Cardiac muscle cell (in vitro differentiated cells and primary cell): ENCODE measurements around the gene KLLN. TPM values are rescaled to one million over a fixed set of nuclear protein-coding genes. Genes with fewer than 3 reads are reported as not detected.
"Not testable (repeated sequence)": the region's sequence is repeated elsewhere in the genome, so short reads cannot be mapped to it uniquely, and the experiment has no call there.

Experiments used
- DNase-seq, 2 donors: peaks; one replicate each; pipeline versions ENCODE4 v3.0.0 to v3.0.0-alpha.2; 2010 to 2017; ENCODE audit warnings: low read depth in 1 of 2, low spot score in 1 of 2
- H3K27ac ChIP-seq: fragments of 200-600 bp; sonication (generic); 2 replicates; pipeline ENCODE4 v1.5.1; 2016
- H3K27me3 ChIP-seq: fragments of 200-600 bp; sonication (generic); 2 replicates; pipeline ENCODE4 v1.6.0; 2016; ENCODE audit warnings: control low read depth
- H3K36me3 ChIP-seq: fragments of 200-600 bp; sonication (generic); 2 replicates; pipeline ENCODE4 v1.5.1; 2016; ENCODE audit warnings: control low read depth
- H3K4me1 ChIP-seq: fragments of 200-600 bp; sonication (generic); 2 replicates; pipeline ENCODE4 v1.8.1; 2017; ENCODE audit warnings: low read depth, mild to moderate bottlenecking, mixed run types
- H3K4me3 ChIP-seq: fragments of 200-600 bp; sonication (generic); 2 replicates; pipeline ENCODE4 v1.5.1; 2016; ENCODE audit warnings: mild to moderate bottlenecking
- H3K9me3 ChIP-seq: fragments of 200-600 bp; sonication (generic); 2 replicates; pipeline ENCODE4 v1.5.1; 2017; ENCODE audit warnings: low read depth, mild to moderate bottlenecking, control low read depth
- CTCF ChIP-seq: IDR thresholded peaks from 2 replicates; pipeline ENCODE4 v1.5.1; 2012; ENCODE audit warnings: low read depth, mild to moderate bottlenecking, low read length
- polyA plus RNA-seq: library from polyadenylated mRNA; unstranded; fragments of >200 nt; fragmentation: Nextera tagmentation; extraction: Ambion mirVana; gene quantifications from 2 replicates; pipeline ENCODE4 v1.2.1, GENCODE V29; 2016
- total RNA-seq: library from RNA; depleted of rRNA; stranded (reverse); fragments of >200 nt; gene quantifications from 2 replicates; pipeline ENCODE4 v1.2.3, GENCODE V29; 2016

KLLN gene
- total and polyA plus RNA-seq, 2 experiments from 2014 or later: 0.77 to 1.8 TPM

DNA sequence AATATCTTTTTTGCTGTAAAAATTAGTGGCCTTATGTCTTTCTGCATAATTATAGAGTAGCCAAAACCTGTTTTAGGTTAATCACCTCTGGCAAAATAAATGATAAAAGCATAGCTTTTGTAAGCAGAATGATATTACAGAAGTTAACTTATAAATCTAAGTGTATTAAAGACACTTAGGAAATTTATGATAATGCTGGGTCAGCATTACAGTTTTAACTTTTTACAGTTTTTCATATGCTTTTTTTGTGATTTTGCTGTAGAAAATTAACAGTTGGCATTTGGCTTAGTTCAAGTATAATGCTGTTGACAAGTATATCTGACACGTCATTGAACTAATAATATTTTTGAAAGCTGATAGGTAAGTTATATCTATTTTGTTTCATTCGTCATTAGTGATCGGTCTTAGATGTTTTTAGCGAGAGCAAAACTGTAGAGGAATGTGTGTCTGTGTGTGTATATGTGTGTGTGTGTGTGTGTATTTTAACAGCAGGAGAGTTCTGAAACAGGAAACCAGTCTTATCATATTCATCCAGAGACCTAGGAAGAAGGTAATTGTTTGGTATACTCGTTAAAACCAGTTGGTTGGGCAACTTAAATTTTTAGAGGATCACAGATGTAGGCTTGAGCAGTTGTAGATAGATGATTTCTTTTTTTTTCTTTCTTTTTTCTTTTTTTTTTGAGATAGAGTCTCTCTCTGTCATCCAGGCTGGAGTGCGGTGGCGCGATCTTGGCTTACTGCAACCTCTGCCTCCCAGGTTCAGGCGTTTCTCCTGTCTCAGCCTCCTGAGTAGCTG is 15.5 kb upstream of the KLLN start:
- H3K27ac ChIP-seq: no peak overlapping the region
- no peak overlapping the region for H3K4me3 ChIP-seq
- H3K27me3 ChIP-seq: no peaks in the 10 kb centered on the region
- no peak for TF ChIP-seq CTCF
- H3K36me3 ChIP-seq: peaks cover 7% of the 10 kb centered on the region
- DNase-seq: peak in 1 of 2 donors; percentile 40
- no peaks in the 10 kb centered on the region for H3K9me3 ChIP-seq
- H3K4me1 ChIP-seq: peaks cover 6% of the 10 kb centered on the region

GRCh38 chr10:87875929-87876571 is 12.7 kb upstream of the KLLN start:
- Histone ChIP-seq H3K27me3 (no peaks in the 10 kb centered on the region), H3K36me3 (peaks cover 7% of the 10 kb centered on the region), H3K4me3 (no peak overlapping the region), H3K27ac (no peak overlapping the region), H3K9me3 (no peaks in the 10 kb centered on the region), H3K4me1 (peaks cover 12% of the 10 kb centered on the region)
- TF ChIP-seq CTCF: no peak
- no peak for DNase-seq

DNA sequence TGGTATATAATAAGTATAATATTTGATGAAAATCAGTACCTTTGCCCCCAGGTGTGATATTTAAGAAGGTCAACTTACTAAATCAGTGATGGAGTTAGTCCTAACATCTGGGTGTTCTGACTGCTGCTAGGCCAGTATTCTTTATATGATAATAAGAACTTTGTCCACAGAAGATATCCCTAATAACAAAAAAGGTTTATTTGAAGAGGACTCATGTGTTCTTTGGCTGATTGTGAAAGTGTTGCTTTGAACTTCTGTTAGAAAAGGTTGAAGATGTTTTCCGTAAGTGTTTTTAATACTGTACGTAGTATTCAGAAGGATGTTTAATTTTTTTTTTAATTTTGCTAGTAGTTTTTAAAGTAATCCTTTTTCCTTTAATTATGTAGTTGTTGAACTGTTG is 10.3 kb upstream of the KLLN start:
- DNase-seq: no peak
- no peaks in the 10 kb centered on the region for H3K27me3 ChIP-seq

GRCh38 chr10:87872828-87873227 is 9.5 kb upstream of the KLLN start:
- no peak for DNase-seq
- H3K27me3 ChIP-seq: no peaks in the 10 kb centered on the region
- H3K4me3 ChIP-seq: no peak overlapping the region
- H3K4me1 ChIP-seq: peaks cover 38% of the 10 kb centered on the region
- H3K27ac ChIP-seq: no peak overlapping the region
- no peak for TF ChIP-seq CTCF
- peaks cover 6% of the 10 kb centered on the region for H3K36me3 ChIP-seq
- no peaks in the 10 kb centered on the region for H3K9me3 ChIP-seq

More for the DNA sequence above, 10.3 kb upstream of the KLLN start:
- H3K4me1 ChIP-seq: peaks cover 30% of the 10 kb centered on the region
- H3K27ac ChIP-seq: no peak overlapping the region
- no peak for TF ChIP-seq CTCF
- H3K4me3 ChIP-seq: no peak overlapping the region
- no peaks in the 10 kb centered on the region for H3K9me3 ChIP-seq
- peaks cover 7% of the 10 kb centered on the region for H3K36me3 ChIP-seq

DNA sequence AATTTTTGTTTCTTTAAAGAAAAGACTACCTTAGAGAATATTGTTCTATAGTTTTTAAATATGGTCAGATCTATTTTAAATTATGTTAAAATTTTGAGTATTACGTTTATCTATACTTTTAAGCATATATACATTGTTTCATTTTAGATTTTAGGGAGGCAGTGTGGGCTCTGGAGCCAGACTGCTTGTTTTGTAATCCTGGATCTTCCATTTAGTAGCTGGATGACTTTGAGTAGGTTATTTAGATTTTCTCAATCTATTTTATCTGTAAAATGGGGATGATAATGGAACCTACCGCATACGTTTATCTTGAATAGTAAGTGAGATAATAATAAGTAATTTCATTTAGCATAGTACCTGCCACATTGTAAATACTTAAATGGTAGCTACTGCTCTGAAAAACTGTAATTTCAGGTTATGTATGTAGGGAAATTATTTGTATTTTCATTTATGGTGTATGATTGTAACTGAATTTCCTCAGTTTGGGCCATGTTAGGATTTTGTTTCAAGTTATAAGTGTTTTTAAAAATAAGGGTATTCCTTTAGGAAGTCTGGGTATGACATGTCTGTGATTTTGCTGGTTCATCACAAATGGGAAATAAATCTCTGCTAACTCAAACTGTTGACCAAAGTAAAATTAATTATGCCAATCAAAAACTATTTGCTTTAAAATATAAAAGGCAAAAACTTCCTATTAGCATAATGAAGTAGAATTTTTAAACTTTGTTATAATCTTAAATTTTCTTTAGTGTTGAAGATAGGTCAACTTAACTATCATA is 6.6 kb upstream of the KLLN start:
- TF ChIP-seq CTCF: no peak
- Histone ChIP-seq H3K27me3 (no peaks in the 10 kb centered on the region), H3K9me3 (no peaks in the 10 kb centered on the region), H3K4me1 (peaks cover 40% of the 10 kb centered on the region), H3K4me3 (no peak overlapping the region), H3K27ac (no peak overlapping the region), H3K36me3 (no peaks in the 10 kb centered on the region)
- no peak for DNase-seq

DNA sequence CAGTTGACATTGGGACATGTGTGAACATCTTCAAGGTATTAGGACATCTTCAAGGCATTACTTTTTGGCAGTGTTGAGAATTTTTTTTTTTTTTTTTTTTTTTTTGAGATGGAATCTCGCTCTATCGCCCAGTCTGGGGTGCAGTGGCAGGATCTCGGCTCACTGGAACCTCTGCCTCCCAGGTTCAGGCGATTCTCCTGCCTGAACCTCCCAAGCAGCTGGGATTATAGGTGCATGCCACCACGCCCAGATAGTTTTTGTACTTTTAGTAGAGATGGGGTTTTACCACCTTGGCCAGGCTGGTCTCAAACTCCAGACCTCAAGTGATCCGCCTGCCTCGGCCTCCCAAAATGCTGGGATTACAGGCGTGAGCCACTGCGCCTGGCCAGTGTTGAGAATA is 5.8 kb upstream of the KLLN start:
- not testable (repeated sequence) for H3K27ac ChIP-seq, H3K27me3 ChIP-seq, H3K36me3 ChIP-seq, DNase-seq, H3K9me3 ChIP-seq
- peaks cover 34% of the 10 kb centered on the region for H3K4me1 ChIP-seq
- peak overlapping the region; percentile 98 for H3K4me3 ChIP-seq
